HuH-7.5 (cell line): ENCODE results near the gene EVX2.

Source experiments
- DNase-seq: peaks from one replicate; pipeline ENCODE4 v3.0.0; 2011; ENCODE audit warnings: low spot score

Gene EVX2

DNA sequence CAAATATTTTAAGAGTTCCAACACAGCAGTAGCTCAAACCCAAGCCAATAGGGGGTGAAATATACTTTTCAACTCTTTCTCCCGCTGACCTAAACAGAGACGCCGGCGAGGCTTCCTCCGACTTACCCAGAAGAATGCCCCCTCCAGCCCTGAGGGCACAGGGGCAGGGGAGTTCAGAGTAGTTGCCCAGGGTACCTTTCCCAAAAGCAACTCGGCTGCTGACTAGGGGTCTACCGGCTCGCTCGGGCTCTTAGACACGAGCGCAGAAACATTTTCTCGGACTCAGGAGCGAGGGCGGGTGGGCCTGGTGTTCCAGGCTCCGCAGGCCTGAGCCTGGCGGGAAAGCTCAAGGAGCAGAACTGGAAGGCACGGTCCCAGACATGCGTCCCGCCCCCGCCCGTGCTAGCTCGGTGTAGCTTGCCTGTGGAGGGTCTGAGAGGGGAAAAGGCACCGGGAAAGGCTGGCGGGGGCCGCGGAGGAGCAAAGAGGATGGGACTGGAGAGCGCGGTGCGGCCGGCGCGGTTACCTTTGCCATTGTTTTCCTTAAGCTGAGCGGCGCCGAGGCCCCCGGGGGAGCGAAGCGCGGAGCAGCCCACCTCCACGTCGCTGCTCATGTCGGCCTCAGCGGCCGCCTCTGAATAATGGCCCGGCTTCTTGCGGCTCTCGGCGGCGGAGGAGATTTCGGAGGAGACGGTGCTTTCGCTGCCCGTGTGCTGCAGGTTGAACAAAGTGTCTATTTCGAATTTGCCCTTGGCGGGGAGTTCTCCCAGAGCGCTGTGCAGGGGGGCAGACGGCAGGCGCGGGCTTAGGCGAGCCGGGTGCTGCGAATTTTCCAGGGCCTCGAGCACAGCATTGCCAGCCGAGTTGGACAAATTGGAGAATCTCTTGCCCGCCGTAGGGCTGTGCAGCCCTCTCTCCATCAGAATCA is 674 bp downstream of the EVX2 start:
- no peak for DNase-seq

DNA sequence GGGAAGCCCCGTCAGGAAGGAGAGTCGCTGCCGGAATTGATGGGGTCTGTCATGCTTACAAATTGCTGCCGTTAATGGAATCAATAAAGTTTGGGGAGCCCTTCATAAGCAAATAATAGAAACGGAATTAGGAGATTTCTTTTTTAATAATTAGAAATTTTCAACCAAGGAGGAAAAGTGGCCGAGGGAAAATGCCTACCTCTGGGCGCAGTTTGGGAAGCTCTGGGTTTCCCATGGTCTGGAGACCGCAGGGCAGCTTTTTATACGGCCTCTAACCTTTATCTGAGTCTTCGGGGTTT is 1.3 kb downstream of the EVX2 start:
- DNase-seq, result no peak

DNA sequence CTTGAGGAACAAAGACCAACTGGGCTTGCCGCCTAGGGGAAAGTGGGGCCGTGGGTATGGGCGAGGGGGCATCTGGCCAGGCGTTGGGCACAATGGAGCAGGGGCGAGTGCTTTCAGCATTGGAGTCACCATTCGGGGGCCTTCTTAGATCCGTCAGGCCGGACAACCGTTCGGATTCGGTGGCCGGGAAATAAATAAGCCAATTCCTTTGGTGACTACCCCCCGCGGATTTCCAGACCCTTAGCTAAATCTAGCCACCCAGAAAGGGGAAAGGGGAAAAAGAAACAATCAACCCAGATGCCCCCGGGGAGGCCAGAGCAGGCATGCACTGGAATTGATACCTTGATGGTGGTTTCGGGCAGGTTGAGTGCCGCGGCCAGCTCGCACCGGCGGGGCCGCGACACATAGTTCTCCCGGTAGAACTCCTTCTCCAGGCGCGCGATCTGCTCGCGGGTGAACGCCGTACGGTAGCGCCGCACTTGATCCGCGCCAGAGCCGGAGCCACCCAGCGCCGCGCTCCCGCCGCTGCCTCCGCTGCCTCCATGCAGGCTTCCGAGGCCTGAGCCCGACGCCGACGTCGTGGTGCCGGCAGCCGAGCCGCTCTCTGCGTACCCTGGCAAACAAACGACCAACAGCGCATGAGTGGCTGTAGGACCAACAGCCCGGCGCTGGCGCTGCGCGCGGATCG is 1.8 kb downstream of the EVX2 start:
- no peak for DNase-seq

DNA sequence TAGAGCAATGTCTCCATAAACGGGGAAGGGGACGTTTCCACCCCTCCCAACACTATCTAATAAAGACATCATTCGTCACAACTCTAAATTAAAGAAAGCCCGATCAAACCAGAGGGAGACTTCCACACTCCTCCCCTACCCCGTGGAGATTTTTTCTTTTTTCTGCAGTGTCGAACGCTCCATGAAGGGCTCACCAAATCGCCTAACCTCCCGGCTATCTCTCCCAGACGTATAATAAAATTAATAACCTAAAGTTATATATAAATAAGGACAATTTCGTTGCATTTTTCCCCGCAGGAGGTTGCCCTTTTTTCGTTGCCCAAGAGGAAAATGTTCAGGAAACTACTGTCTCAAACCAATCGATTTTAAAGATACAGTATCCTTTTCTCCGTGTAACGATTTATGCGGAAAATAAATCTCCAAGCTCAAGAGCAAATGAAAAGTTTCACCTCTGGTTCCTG is 2.4 kb downstream of the EVX2 start:
- DNase-seq, result no peak

DNA sequence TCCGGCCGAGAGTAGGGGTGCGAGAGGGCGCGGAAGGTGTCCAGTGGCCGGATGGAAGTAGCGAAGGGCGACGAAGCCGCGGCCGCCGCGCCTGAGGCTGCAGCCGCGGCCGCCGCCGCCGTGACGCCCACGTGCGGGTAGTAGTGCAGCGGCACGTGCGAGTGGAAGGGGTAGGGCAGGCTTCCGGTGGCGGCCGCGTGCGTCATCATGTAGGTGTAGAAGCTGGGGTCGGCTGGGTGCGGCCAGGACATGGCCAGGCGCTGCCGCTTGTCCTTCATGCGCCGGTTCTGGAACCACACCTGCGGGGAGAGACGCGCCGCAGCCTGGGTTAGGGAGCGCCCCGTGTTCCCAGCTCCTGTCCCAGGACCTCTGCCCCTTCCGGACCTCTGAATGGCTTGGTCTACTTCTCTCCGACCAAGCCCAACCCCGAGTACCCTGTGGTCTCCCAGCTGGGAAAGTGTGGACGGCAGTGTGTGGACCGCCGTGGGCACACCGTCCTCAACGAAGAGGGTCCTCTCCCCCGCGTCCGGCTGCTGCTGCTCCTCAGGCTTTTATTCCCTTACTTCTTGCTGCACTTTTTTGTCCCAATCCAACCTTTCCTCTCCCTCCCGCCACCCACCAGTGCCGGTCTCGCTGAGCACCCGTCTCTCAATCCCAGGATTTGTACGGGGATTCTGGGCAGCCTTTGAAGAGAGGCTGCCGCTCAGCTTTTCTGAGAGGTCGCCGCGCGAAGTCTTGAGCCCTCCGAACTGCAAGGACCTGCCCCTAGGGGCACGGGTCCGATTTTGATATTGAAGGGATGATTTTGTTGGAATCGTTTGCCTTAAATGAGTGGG is 3.0 kb downstream of the EVX2 start:
- no peak for DNase-seq

DNA sequence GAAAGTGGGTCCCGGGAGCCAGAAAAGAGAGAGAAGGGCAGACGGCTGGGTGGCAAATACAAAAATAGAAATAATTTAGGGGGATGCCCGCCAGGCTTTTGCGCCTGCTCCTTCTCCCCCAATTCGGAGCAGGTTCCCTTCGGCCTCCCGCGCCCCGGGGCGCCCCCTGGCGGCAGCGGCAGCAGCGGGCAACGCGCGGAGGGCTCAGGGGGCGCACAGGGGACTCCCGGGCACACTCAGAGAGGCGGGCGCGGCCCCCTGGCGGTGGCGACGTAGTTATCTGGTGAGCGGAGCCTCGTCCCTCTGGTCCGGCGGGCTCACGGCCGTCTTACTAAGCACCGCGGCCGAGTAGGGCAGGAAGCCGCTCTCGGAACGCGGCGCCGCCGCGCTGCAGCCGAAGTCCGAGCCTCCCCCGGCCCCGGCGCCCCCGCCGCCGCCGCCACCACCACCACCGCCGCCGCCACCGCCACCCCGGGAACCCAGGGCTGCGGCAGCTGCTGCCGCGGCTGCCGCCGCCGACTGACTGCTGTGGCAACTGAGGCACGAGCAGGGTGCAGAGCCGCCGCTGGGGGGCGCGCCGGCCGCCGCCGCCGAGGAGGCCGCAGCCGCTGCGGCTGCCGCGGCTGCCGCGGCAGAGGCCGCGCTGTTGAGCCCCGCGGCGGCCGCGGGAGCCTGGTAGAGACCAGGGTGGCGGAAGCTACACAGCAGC is 3.8 kb downstream of the EVX2 start:
- peak; percentile 86 for DNase-seq

DNA sequence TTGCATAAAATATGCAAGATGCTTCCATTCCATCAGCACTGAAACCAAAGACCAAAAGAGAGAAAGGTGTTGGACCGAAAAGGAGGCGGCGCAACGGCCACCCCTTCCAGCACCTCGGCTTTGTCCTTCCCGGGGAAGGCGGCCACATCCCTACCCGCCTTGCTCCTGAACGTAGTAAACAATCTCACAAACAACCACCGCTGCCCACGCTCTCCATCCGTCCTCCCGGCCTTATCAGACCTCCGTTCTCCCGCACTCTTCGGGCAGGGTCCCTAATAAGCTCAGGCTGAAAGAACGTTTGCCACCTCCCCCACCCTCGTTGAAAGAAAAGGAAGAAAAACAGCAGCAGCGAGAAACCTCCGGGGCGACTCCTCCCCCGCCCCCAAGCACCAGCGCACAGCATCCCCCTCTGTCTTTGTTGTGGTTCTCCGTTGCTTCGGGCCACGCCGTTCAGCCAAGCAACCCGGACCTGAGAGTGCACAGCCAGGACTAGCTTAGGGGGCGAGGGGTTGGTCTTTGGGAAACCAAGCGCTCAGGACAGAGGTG is 4.4 kb downstream of the EVX2 start:
- no peak for DNase-seq

DNA sequence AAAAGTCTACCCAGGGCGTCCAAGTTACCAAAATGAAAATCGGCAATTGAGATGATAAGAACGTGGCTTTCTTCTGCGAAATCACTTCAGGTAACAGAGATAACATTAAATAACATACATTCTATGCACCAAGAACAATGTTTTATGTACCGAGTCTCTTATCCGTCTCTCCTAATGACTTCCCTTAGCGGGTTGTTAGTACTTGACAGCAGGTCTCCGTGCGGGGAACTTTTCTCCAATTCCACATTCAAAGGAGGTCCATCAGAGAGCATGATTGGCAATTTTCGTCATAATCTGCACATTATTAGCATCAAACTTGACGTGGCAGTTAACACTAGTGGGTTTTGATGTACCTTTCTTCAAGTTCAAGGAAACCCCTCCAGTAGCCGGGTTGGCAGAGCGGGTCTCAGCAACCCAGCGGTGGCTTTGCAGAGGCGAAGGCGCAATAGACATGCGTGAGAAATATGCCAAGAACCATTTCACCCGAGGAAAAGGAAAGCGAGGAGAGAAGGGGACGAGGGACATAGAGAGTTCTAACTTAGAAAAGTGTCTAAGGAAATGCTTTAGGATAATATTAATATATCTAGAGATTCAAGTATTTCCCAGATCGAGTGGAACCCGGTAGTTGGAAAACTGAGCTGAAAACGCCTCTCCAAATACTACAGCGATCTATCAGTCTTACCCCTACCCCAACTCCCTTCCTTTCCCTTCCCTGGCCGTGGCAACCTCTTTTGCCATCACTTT is 5.0 kb downstream of the EVX2 start:
- no peak for DNase-seq

DNA sequence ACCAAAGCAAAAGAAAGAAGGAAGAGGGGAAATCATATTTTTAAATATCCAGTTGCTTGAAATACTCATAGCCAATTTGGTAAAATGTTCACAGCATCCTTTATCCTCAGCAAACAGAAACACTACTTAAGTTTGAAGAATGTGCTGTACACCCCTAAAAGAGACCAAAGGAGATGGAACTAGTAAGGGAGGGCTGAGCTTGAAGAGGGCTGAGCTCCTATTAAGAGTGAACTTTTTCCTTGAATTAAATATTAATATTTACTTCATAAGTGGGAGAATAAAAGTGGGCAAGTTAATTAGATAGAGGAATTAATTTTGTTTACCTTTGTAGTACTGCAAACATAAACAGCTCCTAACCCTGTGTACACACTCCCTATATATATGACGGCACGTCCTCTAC is 7.0 kb downstream of the EVX2 start:
- no peak for DNase-seq

DNA sequence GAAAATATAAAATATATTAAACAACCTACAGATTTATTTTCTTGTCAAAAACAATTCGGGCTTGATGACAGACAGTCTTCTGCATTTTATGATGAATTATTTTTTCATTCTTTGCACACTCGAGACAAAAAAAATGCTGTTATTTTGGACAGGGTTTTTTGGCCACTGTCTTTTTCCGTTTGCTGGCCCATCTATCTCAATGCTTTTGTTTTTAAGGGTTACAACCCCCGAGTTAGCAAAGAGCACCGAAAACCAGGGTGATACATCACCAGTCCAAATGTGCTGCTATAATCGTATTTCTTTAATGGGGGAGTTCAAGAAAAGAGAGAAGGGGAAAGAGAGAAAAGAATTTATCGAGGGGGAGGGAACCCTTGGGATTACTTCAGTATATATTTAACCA is 7.7 kb downstream of the EVX2 start:
- no peak for DNase-seq

DNA sequence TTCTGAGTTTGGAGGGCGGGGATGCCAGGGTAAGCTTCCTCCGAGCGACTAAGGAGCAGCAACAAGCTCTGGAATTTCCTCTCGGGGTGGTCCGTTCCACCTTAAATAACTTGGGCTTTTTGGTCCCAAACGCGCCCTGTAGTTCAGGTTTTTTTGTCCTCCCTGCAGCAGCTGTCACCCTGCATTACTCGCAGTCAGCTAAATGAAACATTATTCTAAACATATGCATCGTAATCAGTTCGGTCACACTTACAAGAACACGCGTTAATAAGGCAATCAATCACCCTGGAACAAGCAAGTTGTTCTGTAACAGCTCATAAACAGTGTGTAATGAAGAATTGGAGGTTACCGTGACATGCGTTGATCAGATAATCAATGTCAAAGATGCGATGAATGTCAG is 8.3 kb downstream of the EVX2 start:
- DNase-seq, result no peak

DNA sequence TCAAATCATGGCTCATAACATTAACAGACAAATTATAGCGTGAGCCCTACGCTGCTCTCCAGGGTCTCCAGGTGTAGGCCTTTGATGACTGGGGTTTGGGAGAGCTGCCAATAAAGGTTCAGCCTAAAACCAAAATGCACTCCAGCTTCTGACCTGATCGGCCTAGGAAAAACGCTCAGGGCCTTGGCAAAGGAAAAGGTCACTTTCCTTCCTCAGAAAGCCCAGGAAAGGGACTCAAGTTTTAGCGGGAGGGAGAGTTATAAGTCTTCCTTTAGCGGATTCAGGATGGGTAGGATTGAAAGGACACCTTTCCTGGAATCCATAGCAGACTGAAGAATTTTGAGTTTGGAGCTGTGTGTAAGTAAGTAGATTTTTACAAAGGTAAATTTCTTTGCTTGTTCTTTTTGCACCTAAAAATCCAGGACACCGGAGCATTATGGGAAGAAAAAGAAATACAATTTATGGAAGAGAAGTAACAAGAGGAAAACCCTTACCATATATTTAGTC is 8.8 kb downstream of the EVX2 start:
- DNase-seq, result no peak

DNA sequence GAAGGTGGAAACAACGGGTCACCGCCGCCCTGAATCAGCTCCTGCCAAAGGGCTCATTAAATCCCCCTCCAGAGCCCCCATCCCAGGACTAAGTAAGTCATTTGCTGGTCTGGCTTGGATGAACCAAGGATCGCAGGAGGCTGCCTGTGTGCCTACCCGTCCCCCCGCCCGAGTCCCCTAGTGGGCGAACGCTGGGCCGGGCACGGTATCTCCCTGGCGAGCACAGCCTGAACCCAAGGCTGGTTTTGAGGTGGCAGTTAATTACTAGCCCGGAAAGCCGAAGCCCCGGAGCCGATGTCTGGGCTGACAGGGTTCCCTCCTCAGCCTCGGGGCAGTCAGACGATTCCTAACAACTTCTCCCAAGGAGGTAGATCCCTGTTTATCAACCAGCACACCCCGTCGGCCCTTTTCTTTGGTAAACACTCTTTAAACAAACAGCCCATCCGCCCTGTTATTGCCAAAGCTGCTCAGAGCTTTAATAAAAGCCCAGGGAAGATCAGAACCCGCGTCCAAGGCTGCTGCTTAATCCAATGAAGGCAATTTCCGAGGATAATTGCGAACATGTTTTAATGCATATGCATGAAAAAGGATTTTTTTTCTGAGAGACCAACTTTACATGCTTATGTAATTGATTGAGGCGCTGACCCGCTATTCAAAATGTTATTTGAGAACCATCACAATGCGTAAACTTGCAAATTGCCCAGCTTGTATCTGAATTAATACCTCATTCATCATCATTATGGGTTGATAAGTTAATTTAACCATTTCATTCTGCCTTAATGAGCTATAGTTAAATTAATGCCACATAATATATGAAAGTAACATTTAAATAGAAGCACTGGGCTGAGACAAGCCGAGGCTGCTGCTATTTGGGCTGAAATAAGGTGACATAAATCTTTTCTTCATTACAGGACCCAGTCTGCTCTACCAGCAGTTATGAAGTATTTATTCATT is 10.5 kb downstream of the EVX2 start:
- no peak for DNase-seq

DNA sequence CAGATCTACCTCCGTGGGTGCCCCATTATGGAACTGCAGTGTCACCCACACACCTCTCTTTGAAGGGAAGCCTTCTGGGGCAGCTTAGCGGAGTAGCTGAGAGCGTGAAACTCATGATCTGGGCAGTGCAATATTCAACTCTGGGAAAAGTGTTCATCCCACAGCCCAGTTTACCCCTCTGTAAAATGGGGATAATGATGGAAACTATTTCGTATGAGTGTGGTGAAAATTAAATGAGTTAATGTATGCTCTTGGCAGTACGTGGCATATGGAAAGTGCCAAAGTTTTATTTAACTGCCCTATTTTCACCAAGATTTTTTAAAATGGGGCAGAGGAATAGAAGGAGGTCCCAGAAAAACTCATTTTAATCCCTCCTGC is 11.5 kb downstream of the EVX2 start:
- no peak for DNase-seq

DNA sequence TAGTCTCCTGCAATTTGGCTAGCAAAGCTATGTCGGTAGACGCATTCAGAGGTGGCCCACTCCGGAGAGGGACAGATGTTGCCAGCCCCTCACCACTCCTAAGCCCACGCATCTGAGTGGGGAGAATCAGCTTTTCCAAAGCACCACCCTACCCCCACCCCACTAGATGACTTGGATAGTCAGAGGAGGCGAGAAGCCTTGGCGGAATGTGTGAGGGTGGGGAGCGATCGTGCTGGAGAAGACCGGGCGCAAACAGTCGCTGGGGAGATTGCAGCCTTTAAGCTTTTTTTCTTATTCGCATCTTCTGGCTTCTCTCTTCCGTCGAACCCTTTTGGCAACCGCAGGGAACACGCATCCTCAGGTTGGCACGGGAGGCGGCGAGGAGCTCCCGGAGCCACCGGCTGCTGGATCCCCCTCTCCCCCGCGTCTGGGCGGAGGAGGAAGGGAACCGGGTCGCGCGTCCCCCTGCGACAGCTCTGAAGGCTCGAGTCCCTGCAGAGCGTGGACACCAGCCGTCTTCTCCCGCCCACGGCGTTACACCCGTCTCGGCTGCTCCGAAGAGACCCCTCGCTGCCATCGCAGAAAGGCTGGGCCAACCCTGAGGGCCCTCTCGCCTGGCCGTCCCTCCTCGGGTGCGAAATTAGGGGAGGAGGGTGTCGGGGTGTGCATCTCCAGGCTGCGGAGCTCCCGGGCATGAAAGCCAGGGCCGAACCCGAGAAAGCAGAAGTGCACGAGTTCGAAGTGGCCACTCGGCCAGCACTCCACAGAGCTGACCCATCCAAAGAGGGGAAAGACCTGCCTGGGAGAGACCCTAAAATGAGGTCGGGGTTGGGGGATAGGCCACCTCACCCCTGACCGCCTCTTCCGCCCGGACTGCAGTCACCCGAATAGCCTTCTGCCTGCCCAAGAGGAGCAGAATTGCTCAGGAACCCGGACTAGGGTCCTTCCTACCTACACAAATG is 12.2 kb downstream of the EVX2 start:
- DNase-seq, result no peak

DNA sequence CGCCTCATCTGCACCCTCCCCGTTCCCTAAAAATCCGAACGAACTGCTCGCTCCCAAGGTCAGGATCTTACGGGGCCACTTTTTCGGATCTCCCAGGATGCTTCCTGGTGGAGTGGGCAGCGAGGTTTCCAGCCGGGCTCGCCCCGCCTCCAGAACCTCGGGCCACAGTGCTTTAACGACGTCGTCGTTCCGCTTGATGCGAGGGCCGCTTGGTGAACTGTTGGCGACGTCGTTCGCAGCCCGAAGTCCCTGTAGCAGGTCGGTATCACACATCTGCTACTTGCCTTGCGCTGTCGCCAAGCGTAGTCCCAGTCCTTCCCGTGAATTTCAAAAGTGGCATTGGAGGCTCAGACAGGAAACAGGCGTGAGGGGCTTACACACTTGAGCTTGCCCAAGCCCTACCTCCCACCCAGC is 15.3 kb downstream of the EVX2 start:
- no peak for DNase-seq

DNA sequence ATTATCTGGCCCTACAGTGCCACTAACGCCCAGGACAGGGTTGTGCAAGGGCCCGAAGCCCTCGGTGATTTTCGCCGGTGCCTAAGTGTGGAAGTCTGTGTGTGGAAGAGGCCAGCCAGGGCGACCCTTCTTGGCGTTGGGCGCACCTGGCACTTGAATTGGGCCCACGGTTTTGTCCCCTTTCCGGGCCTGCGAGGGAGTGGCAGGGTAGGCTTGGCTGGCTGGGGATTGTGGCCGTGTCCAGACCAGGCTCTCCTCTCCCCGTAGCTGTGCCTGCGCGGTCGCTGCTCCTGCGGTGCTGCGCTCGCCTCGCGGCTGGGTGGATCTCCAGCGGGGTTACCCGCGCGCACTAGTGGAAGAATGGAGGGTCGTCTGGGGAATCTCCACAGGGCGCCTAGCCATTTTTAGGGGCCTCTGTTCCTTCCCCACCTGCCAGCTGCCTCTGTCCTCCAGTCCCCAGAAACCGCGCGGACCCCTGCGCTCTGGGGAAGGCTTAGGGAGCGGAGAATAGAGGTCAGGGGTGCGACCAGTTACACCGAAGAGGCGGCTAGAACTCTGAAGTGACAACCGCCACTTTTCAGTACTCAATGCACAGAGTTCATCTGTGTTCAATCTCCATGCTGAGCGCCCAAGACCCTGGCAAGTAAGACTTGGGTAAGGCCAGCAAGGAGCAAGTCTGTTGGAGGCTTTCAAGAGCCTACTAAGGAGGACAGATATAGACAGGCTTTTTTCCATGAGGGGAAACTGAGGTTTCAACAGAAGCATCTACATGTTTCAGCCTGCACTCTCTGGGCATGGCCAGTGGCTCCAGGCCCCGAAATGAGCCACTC is 16.0 kb downstream of the EVX2 start:
- no peak for DNase-seq
